Neural cell (in vitro differentiated cells): ENCODE data around the gene TSPAN9. TPM values are rescaled to one million over a fixed set of nuclear protein-coding genes. Genes with fewer than 3 reads are reported as not detected.

ENCODE experiments used
- H2AFZ ChIP-seq: fragments of 200-600, 300-800 bp; sonication (generic), shearing (Covaris generic); 2 replicates; pipeline ENCODE4 v1.6.0; 2014; ENCODE audit warnings: low read depth, mild to moderate bottlenecking, antibody characterized with exemption, low read length, moderate library complexity
- H3F3A ChIP-seq: fragments of 200-600 bp; shearing (Covaris generic); 2 replicates; pipeline ENCODE4 v1.6.1; 2016; ENCODE audit warnings: mild to moderate bottlenecking, moderate library complexity, mixed read lengths, antibody characterized with exemption, low read length; ENCODE audit not compliant: insufficient read depth, poor library complexity, severe bottlenecking
- H3K27ac ChIP-seq: fragments of 200-600, 300-800 bp; sonication (generic), shearing (Covaris generic); 2 replicates; pipeline ENCODE4 v1.5.1; 2014; ENCODE audit warnings: mild to moderate bottlenecking, low read length, moderate library complexity
- H3K27me3 ChIP-seq: fragments of 300-800, 200-600 bp; sonication (generic), shearing (Covaris generic); 2 replicates; pipeline ENCODE4 v1.6.0; 2014; ENCODE audit warnings: mild to moderate bottlenecking, low read depth, low read length, moderate library complexity; ENCODE audit not compliant: insufficient read depth
- H3K36me3 ChIP-seq: fragments of 300-800, 200-600 bp; sonication (generic), shearing (Covaris generic); 2 replicates; pipeline ENCODE4 v1.5.1; 2014; ENCODE audit warnings: mild to moderate bottlenecking, antibody characterized with exemption, low read length, moderate library complexity; ENCODE audit not compliant: insufficient read depth
- H3K4me2 ChIP-seq: fragments of 300-800, 200-600 bp; sonication (generic), shearing (Covaris generic); 2 replicates; pipeline ENCODE4 v1.6.0; 2014; ENCODE audit warnings: mild to moderate bottlenecking, low read length
- H3K4me3 ChIP-seq: fragments of 300-800, 200-600 bp; sonication (generic), shearing (Covaris generic); 2 replicates; pipeline ENCODE4 v1.5.1; 2014; ENCODE audit warnings: mild to moderate bottlenecking, low read length, moderate library complexity
- H3K79me2 ChIP-seq: fragments of 200-600 bp; shearing (Covaris generic); replicated peaks from 2 replicates; pipeline ENCODE4 v1.6.0; 2014; ENCODE audit warnings: mild to moderate bottlenecking, low read length, moderate library complexity; ENCODE audit not compliant: insufficient read depth
- H3K9ac ChIP-seq: fragments of 300-800, 200-600 bp; sonication (generic), shearing (Covaris generic); 2 replicates; pipeline ENCODE4 v1.6.1; 2016; ENCODE audit warnings: mild to moderate bottlenecking, low read length, mixed read lengths
- H3K9me2 ChIP-seq: fragments of 200-600 bp; shearing (Covaris generic); 2 replicates; pipeline ENCODE4 v1.6.1; 2016; ENCODE audit warnings: mild to moderate bottlenecking, low read length, mixed read lengths; ENCODE audit not compliant: insufficient read depth
- H3K9me3 ChIP-seq: fragments of 200-600, 300-800 bp; sonication (generic), shearing (Covaris generic); 2 replicates; pipeline ENCODE4 v1.6.1; 2016; ENCODE audit warnings: mild to moderate bottlenecking, mixed run types, low read length, moderate library complexity, mixed read lengths
- H4K20me1 ChIP-seq: fragments of 200-600 bp; shearing (Covaris generic); 2 replicates; pipeline ENCODE4 v1.6.1; 2016; ENCODE audit warnings: mild to moderate bottlenecking, mixed run types; ENCODE audit not compliant: insufficient read depth
- CTCF ChIP-seq: fragments of 450-650 bp; IDR thresholded peaks from 2 replicates; pipeline ENCODE4 v1.5.1; 2014; ENCODE audit warnings: antibody characterized with exemption, mild to moderate bottlenecking, moderate library complexity; ENCODE audit not compliant: poor library complexity, severe bottlenecking
- EP300 ChIP-seq: fragments of 450-650 bp; conservative IDR thresholded peaks from 2 replicates; pipeline ENCODE4 v1.6.1; 2014; ENCODE audit warnings: antibody characterized with exemption, mild to moderate bottlenecking, moderate library complexity; ENCODE audit not compliant: poor library complexity, severe bottlenecking
- EZH2 ChIP-seq: fragments of 200-600, 300-800 bp; shearing (Covaris generic), sonication (generic); IDR thresholded peaks from 2 replicates; pipeline ENCODE4 v1.6.1; 2014; ENCODE audit warnings: antibody characterized with exemption, low read length, borderline replicate concordance, mild to moderate bottlenecking; ENCODE audit not compliant: insufficient read depth, poor library complexity, severe bottlenecking
- MXI1 ChIP-seq: fragments of 450-650 bp; conservative IDR thresholded peaks from 2 replicates; pipeline ENCODE4 v1.6.1; 2014; ENCODE audit warnings: antibody characterized with exemption, mild to moderate bottlenecking; ENCODE audit not compliant: poor library complexity, severe bottlenecking
- POLR2AphosphoS5 ChIP-seq: IDR thresholded peaks from 2 replicates; pipeline ENCODE4 v1.6.1; 2012
- RAD21 ChIP-seq: fragments of 450-650 bp; conservative IDR thresholded peaks from 2 replicates; pipeline ENCODE4 v1.6.1; 2014; ENCODE audit warnings: antibody characterized with exemption, mild to moderate bottlenecking, moderate library complexity
- REST ChIP-seq: IDR thresholded peaks from 2 replicates; pipeline ENCODE4 v1.6.1; 2012; ENCODE audit warnings: borderline replicate concordance
- SMC3 ChIP-seq: fragments of 450-650 bp; conservative IDR thresholded peaks from 2 replicates; pipeline ENCODE4 v1.6.1; 2014; ENCODE audit warnings: antibody characterized with exemption, mild to moderate bottlenecking, moderate library complexity; ENCODE audit not compliant: poor library complexity
- TAF1 ChIP-seq: IDR thresholded peaks from 2 replicates; pipeline ENCODE4 v1.6.1; 2012; ENCODE audit warnings: low read depth
- polyA plus RNA-seq: library from polyadenylated mRNA; depleted of rRNA; stranded (reverse); fragments of >200 nt; gene quantifications from 2 replicates; pipeline ENCODE4 v1.2.3, GENCODE V29; 2014

Gene TSPAN9
- polyA plus RNA-seq, 1 donor from 2014 or later = 11.9 TPM

- Histone ChIP-seq H2AFZ (no peak overlapping the region), H3K27me3 (no peaks in the 10 kb centered on the region), H3F3A (no peaks in the 10 kb centered on the region), H3K9me3 (peaks cover 6% of the 10 kb centered on the region), H3K4me3 (peak overlapping the region; percentile 1), H3K9ac (no peak overlapping the region), H4K20me1 (no peaks in the 10 kb centered on the region), H3K27ac (no peak overlapping the region), H3K79me2 (no peaks in the 10 kb centered on the region), H3K36me3 (no peaks in the 10 kb centered on the region), H3K4me2 (no peak overlapping the region), H3K9me2 (no peaks in the 10 kb centered on the region)
- no peak for TF ChIP-seq TAF1
- TF ChIP-seq RAD21 = no peak
- TF ChIP-seq CTCF = no peak
Measured at GRCh38 chr12:3157581-3158323, 80.6 kb downstream of the TSPAN9 start.

GRCh38 chr12:3158851-3159465 is 81.8 kb downstream of the TSPAN9 start:
- H3K9me2 ChIP-seq = no peaks in the 10 kb centered on the region
- H3K27me3 ChIP-seq = no peaks in the 10 kb centered on the region
- H3K9ac ChIP-seq = no peak overlapping the region
- no peak overlapping the region for H3K4me2 ChIP-seq
- H3F3A ChIP-seq = no peaks in the 10 kb centered on the region
- H3K36me3 ChIP-seq = no peaks in the 10 kb centered on the region
- no peak overlapping the region for H3K4me3 ChIP-seq
- no peaks in the 10 kb centered on the region for H4K20me1 ChIP-seq
- H3K79me2 ChIP-seq = no peaks in the 10 kb centered on the region
- TF ChIP-seq SMC3 (no peak), REST (no peak), RAD21 (no peak), EP300 (no peak), POLR2AphosphoS5 (no peak), CTCF (no peak), TAF1 (no peak), EZH2 (no peak), MXI1 (no peak)
- no peak overlapping the region for H2AFZ ChIP-seq
- H3K27ac ChIP-seq = no peak overlapping the region
- peaks cover 6% of the 10 kb centered on the region for H3K9me3 ChIP-seq
